Limb (tissue), 2 donors: ENCODE results near the gene P2RX7.
"Not testable (repeated sequence)": the region's sequence is repeated elsewhere in the genome, so short reads cannot be mapped to it uniquely, and the experiment has no call there.

Source experiments
- DNase-seq, 2 donors: peaks; one replicate each; pipeline ENCODE4 v3.0.0-alpha.2; 2016; ENCODE audit errors: extremely low spot score in 2 of 2

The P2RX7 gene

DNA sequence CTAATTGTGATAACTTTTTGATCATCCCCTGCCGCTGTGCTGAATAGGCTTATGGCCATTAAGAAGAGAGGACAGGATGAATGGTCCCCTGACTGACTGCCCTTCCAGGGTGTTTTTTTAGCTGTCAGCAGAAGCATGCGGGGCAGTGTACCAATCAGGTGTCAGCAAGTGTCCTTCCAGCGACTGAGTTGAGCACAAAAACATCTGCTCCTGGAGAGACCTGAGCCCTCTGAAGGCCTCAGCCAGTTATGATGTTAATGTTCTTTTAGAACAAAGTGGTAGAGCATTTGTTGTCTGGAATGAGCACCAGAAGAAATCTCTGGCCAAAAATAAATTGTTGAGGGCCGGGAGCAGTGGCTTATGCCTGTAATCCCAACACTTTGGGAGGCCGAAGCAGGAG is 37.5 kb downstream of the P2RX7 start:
- peak in 1 of 2 donors; percentile 6 for DNase-seq

DNA sequence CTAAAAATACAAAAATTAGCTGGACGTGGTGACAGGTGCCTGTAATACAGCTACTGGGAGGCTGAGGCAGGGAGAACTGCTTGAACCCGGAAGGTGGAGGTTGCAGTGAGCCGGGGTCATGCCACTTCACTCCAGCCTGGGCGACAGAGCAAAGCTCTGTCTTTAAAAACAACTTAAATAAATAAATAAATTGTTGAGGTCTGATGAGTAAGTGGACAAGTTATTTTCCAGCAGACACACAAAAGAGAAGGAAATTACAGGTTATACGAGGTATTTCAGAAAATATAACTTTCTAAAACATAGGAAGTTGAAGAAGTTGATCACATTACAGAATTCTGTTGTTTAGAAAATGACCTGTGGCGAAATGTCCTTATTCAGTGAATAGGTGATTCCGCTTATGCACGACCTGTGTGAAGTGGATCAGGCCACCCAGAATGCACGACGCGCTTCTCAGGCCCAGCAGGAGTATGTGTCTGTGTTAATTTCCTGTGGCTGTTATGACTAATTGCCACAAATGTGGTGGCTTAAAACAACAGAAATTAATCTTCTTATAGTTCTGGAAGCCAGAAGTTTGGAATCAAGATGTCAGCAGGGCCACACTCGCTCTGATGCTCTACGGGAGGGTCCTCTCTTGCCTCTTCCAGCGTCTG is 38.1 kb downstream of the P2RX7 start:
- no peak for DNase-seq

DNA sequence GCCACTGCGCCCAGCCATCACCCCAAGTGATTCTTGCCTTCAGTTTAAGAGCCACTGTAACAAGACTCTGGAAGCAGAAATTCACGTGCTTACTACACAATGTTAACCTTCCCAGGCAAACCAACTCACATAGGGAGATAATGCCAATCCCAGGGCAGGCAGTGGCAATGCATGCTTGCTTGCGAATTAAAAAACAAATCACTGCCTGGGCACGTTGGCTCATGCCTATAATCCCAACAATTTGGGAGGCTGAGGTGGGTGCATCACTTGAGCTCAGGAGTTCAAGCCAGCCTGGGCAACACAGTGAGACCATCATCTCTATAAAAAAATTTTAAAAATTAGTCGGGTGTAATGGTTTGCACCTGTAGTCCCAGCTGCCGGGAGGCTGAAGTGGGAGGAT is 39.5 kb downstream of the P2RX7 start:
- DNase-seq, result no peak

DNA sequence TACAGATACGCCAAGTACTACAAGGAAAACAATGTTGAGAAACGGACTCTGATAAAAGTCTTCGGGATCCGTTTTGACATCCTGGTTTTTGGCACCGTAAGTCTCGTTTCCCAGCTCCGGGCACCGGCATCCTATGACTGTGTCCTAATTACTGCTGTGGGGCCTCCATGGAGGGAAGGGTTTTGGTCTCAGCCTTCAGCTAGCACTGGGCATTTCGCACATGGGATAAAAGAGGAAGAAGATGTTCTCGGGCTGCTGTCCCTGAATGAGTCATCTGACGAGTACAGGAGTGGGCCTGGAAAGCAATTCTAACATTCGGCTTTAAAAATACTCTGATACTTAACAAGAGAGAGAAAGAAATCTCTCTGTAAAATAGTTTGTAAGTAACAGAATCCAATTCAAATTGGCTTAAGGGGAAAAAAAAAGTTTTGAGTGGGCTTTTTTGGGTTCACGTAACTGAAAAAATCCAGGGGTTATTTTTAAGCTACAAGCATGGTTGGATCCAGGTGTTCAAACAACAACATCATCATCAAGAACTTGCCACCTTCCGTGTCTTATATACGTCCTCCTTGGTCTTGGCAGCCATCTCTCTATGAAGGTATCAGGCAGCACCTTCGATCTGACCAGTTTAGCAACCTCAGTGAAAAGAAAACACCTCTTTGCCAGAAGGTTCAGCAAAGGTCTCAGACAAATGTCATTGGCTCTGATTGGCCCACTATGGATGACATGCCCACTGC is 42.9 kb downstream of the P2RX7 start:
- DNase-seq, result no peak

DNA sequence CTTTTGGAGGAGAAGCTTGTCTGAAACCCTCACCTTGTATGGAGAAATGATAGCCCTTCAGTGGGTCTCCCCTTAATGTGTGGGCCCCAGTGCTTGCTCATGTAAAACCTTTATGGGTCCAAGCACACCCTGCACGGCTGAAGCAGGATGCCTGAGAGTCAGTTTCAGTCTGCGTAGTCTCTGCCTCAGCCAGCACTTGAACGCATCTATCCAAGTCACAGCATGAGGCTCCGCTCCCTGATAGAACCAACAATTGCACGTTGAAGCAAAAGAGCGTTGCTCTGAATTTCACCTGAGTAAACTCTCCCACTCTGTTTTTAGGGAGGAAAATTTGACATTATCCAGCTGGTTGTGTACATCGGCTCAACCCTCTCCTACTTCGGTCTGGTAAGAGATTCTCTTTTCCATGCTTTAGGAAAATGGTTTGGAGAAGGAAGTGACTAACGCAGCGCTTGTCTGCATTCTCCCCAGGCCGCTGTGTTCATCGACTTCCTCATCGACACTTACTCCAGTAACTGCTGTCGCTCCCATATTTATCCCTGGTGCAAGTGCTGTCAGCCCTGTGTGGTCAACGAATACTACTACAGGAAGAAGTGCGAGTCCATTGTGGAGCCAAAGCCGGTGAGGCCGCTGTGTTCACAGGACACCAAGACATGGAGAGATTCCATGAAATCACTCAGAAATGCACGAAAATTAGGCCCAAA is 44.3 kb downstream of the P2RX7 start:
- DNase-seq, result no peak

DNA sequence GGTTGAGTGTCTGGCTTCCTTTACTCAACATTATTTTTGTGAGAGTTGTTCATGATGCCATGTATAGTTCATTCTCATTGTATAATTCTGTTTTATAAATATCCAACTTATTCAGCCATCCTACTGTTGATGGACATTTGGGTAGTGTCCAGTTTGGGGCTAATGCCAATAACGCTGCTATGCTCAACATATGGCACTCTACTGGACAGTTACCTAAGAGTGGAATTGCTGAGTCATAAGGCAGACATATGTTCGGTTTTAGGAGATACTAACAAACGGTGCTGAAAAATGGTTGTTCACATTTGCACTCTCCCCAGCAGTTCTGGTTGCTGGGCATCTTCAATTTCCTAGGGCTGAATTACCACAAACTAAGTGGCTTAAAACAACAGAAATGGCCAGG is 48.5 kb downstream of the P2RX7 start:
- DNase-seq, result no peak

DNA sequence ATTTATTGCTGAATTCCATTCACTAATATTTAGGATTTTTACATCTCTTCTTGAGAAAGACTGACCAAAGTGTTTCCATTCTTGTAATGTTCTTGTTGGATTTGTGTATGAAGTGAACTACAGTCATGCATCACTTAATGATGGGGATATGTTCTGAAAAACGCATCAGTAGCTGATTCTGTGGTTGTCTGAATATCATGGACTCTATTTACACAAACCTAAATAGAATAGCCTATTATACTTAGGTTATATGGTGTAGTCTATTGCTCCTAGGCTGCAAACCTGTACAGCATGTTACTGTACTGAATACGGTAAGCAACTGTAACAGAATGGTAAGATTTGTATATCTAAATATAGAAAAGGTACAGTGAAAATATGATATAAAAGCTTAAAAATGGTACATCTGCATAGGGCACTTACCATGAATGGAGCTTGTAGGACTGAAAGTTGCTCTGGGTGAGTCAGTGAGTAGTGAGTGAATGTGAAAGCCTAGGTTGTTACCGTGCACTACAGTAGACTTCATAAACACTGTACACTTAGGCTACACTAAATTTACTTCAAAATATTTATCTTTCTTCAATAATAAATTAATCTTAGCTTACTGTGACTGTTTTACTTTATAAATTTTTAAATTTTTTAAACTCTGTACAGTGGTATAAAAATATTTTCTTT is 49.7 kb downstream of the P2RX7 start:
- DNase-seq, result no peak

DNA sequence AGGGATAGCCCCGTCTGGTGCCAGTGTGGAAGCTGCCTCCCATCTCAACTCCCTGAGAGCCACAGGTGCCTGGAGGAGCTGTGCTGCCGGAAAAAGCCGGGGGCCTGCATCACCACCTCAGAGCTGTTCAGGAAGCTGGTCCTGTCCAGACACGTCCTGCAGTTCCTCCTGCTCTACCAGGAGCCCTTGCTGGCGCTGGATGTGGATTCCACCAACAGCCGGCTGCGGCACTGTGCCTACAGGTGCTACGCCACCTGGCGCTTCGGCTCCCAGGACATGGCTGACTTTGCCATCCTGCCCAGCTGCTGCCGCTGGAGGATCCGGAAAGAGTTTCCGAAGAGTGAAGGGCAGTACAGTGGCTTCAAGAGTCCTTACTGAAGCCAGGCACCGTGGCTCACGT is 51.7 kb downstream of the P2RX7 start:
- no peak for DNase-seq

DNA sequence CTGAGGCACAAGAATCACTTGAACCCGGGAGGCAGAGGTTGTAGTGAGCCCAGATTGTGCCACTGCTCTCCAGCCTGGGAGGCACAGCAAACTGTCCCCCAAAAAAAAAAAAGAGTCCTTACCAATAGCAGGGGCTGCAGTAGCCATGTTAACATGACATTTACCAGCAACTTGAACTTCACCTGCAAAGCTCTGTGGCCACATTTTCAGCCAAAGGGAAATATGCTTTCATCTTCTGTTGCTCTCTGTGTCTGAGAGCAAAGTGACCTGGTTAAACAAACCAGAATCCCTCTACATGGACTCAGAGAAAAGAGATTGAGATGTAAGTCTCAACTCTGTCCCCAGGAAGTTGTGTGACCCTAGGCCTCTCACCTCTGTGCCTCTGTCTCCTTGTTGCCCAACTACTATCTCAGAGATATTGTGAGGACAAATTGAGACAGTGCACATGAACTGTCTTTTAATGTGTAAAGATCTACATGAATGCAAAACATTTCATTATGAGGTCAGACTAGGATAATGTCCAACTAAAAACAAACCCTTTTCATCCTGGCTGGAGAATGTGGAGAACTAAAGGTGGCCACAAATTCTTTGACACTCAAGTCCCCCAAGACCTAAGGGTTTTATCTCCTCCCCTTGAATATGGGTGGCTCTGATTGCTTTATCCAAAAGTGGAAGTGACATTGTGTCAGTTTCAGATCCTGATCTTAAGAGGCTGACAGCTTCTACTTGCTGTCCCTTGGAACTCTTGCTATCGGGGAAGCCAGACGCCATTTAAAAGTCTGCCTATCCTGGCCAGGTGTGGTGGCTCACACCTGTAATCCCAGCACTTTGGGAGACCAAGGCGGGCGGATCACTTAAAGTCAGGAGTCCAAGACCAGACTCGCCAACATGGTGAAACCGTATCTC is 52.6 kb downstream of the P2RX7 start:
- no peak for DNase-seq

DNA sequence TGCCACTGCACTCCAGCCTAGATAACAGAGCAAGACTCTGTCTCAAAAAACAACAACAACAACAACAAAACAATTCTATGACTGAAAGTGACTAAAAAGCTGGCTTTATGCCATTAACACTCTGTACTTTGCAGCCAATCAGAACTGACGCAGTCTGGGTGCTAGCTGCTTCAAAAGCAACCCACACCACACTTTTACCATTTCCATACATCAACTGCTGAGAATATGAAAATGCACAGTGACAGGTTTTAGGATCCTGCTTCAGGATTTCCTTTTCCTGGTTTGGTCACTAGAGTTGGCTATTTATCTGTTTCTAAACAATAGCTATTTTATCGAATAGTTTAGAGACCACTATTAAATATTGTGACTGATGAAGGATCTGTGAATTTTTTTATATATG is 54.1 kb downstream of the P2RX7 start:
- no peak for DNase-seq

DNA sequence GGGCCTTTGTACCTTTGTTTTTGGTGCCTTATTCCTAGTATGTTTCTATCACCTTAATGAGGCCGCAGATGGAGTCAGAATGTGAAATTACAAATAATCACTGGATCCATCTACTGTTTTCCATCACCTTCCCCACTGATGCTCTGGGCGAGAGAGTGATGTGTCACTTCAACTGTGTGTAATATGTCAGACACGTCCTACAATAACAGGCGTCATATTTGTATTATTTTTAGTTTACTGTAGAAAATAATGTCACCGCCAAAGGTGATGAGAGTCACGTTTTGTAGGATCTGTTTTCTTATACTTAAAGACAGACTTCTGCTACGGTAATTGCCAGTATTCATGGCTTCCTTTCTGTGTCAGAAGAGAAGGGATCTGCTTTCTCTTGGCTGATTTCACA is 54.8 kb downstream of the P2RX7 start:
- no peak for DNase-seq

DNA sequence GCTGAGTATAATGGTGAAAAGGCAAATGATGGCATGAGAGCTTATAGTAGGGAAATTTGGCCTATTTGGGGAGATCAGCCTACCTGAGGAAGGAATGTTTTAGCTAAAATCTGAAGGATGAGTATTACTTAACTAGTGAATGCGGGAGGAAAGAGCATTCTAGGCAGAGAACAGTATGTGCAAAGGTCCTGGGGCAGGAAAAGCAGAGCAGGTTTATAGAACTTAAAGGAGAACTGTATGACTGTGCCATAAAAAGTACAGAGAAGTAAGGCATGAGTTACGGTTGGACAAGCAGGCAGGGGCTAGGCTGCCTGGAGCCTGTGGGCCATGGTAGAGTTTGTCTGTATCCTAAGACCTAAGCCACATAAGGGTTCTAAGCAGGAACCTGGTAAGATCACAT is 55.6 kb downstream of the P2RX7 start:
- DNase-seq, result no peak

DNA sequence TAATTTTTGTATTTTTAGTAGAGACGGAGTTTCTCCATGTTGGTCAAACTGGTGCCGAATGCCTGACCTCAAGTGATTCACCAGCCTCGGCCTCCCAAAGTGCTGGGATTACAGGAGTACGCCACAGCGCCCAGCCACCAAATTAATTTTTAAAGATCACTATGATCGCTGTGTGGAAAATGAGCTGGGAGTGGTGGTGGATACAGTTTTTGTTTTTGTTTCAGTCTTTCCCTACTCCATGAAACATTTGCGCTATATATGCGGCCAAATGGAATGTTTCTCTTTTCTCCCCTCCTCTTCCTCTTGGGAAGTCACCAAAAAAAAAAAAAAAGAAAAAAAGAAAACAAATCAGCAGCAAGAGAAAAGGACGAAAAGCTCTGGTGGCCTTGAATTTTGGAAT is 56.5 kb downstream of the P2RX7 start:
- DNase-seq, result no peak

DNA sequence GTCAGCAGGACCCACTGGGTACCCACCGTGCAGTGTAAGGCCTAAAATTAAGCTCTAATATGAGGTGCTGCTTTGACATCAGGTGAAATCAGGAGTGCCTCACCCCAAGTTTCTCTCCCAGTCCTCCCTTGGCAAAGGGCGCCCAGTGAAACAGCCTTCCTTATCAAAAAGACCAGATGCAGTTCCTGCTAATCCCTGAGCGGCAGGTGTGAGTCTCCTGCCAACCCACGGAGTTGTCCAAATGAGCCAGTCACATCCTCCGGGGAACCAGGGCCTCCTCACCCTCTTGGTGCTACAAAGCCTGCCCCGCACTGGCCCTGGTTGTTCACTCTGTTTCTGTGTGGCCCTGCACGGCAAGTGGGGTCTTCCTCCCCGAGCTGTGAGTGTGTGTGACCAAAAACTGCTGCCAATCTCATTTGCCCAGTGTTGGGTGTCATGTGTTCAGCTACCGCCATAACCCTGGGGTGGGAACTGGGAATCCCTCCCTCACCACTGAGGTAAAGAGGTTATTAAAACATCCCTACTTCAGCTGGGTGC is 57.0 kb downstream of the P2RX7 start:
- no peak for DNase-seq

DNA sequence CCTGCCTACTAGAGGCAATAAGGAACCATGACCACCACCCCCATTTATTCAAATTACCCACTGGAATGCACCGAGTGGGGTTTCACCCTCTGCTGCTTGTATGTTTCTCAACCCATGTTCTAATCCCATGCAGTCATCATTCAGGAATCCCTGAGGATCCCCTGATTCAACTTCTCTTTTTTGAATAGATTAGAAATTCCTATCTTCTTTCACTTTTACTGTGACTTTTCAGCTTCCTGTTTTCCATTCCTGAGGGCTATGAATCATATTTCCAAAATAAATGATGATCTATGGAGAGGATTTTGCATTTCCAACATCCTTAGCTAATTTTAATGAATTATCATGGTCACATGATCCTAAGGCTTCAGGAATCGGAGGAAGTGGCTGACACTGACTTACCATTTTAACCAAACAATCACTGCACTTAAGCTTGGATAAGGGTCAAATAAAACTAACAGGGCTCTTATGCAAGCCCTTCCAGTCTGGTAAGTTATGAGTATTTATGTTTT is 57.9 kb downstream of the P2RX7 start:
- DNase-seq, result no peak

DNA sequence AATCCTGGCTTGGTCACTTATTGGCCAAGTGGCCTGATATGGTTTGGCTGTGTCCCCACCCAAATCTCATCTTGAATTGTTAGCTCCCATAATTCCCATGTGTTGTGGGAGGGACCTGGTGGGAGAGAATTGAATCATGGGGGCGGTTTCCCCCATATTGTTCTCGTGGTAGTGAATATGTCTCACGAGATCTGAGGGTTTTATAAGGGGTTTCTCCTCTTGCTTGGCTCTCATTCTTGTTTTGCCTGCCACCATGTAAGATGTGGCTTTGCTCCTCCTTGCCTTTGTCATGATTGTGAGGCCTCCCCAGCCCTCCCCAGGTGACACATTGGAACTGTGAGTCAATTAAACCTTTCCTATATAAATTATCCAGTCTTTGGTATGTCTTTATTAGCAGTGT is 58.5 kb downstream of the P2RX7 start:
- DNase-seq, result no peak

DNA sequence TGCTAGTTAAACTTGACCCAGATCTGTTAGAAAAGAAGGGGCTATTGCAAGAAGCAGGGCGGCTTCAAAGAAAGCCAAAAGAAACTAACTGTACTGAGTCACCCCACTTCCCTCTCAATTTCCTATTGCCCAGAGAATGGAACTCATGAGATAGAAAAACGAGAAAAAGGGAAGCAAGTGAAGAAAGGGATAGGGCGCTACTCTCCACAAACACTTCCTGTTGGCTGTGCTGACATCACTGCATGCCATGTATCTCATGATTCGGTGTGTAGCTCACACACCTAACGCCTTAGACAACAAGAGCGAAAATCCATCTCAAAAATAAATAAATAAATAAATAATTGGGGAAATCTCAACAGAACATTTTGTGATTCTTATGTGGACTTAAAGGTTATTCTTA is 64.2 kb downstream of the P2RX7 start:
- DNase-seq, result no peak

DNA sequence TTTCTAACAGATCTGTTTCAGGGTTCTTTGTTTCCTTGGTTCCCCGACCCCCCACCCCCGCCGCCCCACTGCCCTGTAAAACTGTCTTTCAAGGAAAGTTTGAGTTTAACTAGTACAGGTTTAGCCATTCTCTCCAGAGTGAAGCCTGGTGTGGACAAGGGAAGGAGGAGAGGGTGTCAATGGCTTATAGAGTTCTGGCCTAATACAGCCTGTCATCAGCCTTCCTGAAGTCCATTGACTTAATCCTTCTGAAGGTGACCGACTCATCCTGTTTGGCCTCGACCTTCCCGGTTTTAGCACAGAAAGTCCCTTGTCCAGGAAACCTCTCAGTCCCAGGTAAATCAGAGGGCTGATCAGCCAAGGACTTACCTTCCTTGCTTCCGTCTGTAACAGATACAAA is 66.3 kb downstream of the P2RX7 start:
- DNase-seq, result no peak

DNA sequence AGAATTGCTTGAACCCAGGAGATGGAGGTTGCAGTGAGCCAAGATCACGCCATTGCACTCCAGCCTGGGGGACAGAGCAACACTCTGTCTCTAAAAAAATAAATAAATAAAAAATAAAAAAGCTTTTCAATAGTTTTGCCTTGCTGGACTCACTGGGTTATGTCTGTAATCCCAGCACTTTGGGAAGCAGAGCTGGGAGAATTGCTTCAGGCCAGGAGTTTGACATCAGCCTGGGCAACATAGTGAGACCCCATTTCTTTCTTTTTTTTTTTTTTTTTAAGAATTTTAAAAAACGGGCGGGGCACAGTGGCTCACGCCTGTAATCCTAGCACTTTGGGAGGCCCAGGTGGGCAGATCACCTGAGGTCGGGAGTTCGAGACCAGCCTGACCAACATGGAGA is 68.5 kb downstream of the P2RX7 start:
- DNase-seq, result not testable (repeated sequence)

DNA sequence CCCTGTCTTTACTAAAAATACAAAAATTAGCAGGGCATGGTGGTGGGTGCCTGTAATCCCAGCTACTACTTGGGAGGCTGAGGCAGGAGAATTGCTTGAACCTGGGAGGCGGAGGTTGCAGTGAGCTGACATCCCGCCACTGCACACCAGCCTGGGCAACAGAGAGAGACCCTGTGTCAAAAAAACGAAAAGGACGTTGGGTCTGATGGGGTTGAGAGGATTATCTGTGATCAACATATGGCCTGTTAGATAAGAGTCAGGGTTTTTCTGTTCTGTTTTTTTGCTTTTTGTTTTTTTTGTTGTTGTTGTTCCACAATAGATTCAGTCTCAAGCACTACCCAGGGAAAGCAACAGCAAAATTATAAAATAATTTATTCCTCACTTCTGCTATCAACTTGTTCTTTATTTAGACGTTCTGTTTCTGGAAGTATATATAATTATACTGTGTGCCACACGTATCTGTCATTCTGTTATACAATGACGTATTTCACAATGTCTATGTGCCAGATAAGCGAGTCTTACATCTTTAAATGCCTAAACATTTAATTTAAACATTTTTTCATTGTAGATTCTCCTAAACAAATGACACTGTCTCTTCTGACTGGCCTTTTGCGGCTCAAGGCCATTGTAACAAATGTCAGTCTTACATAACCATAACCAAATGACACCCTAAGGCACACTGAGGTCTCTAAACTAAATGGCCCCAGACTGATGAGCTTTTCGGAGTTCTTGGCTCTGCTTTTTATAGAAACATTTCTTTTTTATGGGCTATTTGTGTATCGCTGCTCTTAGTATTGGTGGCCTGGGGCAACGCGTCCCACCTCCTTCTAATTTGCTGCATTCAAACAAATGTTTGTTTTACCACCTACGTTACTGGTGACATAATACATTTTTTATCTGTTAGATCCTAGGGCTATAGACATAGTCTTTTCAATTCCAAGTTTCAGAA is 70.0 kb downstream of the P2RX7 start:
- no peak for DNase-seq
